Stimulated activated CD8-positive, alpha-beta memory T cell treated with anti-CD3 and anti-CD28 coated beads, Interleukin-7, amount 100 ng/mL, for 4 hours (primary cell): ENCODE data around the gene CLASP2.
"Not testable (repeated sequence)": the region's sequence is repeated elsewhere in the genome, so short reads cannot be mapped to it uniquely, and the experiment has no call there.

Experiments used
- DNase-seq, 2 donors: peaks; one replicate each; pipeline ENCODE4 v3.0.0-alpha.2; 2020; ENCODE audit warnings: low read depth in 2 of 2

CLASP2 gene

DNA sequence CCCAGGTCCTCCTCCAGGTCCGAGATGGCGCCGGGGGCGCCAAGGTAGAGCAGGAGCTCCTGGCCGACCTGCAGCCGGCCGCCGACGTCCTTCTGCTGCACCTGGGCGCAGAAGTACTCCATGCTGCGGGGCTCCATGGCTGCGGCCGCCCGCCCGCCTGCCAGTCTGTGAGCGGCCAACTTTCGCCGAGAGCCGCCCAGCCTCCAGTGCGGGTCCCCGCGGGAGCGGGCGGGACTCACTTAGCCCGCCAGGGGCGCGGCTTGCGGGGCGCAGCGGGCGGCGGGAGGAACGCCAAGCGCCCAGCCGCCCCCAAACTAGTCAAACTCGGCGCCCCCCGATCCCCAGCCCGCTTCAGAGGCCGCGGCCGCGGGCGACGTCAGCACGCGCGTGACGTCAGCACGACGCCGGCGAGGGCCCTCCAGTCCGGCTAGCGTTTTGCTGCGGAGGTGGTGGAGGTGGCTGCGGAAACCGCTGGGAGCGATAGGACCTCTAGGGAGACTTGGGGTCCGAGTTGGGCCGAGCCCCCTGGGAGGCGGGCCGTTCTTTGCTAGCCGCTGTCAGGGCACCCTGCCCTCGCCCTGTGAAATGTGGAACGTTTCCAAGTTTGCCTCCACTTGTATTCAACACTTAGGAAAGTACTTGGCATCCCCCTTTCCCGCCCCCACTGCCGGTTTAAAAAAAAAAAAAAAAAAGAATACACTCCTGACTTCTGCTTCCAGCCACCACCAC is at the start of gene CLASP2:
Gene CLASP2 (minus strand): TSS at position 389 of the 729 bp plus-strand sequence. CDS start 252 bp downstream, at position 137.
- peak; percentile 68 to 81 for DNase-seq

DNA sequence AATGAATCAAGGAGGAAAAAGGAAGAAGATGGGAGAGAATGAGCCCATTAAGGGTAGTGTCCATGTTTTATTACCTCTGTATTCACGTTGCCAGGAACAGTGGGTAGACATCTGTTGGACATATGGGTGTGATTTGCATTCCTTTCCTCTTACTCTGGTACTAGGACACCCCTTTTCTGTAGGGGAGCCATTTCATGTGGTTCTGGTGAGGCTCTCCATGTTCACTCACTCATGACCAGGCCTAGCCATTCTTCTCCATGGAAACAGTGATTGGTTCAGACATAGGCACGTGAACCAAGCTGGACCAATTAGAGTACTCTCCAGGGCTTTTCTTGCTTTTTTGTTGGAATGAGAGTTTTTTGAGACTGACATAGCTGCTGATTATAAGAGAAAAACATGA is 40.8 kb upstream of the CLASP2 start:
- DNase-seq = no peak

GRCh38 chr3:33758281-33758680 is 40.2 kb upstream of the CLASP2 start:
- no peak for DNase-seq

GRCh38 chr3:33754391-33754790 is 36.3 kb upstream of the CLASP2 start:
- not testable (repeated sequence) for DNase-seq

GRCh38 chr3:33751336-33751735 is 33.3 kb upstream of the CLASP2 start:
- DNase-seq = no peak

DNA sequence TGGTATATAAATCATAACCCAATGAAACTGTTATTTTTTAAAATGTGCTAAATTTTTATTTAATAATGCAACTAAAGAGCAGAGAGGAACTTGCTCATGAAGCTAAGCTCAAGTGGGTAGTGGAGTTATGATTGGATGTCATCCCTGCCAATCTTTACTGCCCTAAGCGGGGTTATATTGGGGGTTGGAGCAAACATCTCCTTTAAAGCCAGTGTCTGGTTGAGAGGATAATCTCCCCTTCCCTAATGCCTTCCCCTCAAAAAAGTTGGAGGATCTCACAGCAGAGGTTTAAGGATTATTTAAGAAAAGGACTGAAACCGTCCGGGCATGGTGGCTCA is 32.1 kb upstream of the CLASP2 start:
- DNase-seq = no peak

- no peak for DNase-seq
Observed at GRCh38 chr3:33749546-33750210, 31.6 kb upstream of the CLASP2 start.

GRCh38 chr3:33746416-33747116 is 28.5 kb upstream of the CLASP2 start:
- DNase-seq = no peak

DNA sequence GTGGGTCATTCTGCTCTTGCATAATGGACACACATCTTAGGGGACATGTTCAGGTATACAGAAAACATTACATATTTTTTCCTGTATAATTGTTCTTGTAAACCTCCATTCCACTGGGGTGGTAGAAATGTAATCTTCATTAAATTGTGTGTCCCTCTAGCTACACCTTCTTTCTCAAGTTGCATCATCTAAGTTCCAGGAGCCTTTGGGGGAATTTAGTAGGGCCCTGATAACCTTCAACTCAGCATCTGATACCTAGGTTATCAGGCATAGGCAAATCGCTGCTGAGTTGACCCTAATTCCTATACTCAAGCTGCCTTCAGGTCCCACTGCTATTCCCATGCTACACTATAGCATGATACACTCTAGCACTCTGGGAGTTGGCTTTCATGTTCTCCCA is 19.1 kb upstream of the CLASP2 start:
- no peak for DNase-seq

- no peak for DNase-seq
Observed at GRCh38 chr3:33732394-33732793, 14.3 kb upstream of the CLASP2 start.

DNA sequence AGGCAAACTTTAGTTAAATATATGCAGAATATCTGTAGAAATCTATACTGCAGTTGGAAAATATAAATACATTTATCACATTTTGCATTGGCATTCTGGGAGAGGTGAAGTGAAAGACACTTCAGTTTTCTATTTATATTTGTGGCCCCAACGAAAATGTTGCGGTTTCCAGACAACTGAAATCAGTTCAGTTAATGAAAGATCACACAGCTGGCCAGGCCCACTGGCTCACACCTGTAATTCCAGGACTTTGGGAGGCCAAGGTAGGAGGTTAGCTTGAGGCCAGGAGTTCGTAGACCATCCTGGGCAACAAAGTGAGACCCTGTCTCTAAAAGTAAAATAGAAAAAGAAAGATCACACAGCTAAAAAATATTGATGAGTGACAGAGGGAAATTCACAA is 11.9 kb upstream of the CLASP2 start:
- no peak for DNase-seq

- DNase-seq = no peak
Observed at GRCh38 chr3:33724256-33724655, 6.2 kb upstream of the CLASP2 start.

DNA sequence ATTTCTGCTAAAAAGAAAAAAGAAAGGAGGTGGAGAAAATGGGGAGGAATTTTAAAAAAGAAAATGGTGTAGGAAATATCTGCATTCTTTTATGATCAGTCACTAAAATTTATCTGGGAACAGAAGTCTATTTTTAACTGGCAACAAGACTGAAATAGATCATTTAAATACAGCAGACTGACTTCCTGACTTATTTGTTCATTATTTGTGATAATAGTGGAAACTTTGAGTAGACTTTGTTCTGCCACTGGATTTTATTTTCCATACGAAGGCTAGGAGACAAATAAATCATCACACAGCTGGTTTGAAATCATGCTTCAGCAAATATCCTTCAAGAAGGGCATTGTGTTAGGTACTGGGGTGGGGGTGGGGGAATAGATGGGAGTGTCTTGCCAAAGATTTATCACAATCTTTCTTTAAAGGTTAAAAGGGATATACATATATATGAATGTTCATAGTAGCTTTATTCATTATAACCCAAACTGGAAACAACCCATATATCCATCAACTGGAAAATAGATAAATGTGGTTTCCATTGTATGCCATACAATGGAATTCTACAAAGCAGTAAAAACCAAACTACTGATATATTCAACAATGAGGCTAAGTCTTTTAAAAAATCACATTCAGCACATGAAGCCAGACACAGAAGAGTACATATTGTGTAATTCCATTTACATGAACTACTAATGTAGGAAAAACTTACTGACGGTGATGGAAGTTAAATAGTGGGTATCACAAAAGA is 4.7 kb upstream of the CLASP2 start:
- DNase-seq = no peak

DNA sequence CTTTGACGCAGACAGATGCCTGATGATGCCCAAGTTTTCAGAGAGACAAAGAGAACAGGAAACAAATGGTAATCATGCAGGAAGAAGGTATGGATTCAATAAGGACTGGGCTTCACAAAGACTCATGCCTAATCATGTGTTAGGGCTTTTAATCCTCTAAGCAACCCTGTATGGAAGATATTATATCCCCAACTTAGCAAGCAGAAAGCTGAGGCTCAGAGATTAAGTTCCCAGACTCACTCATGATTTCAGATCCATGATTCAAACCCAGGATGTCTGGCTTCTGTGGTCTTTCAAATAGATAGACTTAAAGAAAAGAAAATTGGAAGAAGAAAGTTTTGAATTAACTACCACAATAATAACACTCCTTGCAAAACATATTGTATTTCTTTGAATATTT is 4.1 kb upstream of the CLASP2 start:
- DNase-seq = no peak

DNA sequence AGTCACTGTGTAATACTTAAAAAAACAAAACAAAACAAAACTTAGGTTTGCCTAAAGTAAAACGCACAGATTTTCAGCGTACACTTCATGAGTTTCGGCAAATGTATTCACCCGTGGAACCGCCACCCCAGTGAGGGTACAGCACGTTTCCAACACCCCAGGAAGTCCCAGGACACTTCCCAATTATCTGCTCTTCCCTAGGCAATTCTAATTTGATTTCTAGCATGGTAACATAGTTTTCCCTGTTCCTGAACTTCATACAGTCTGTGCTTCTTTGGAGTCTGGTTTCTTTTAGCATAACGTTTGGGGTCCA is 497 bp upstream of the CLASP2 start:
- no peak for DNase-seq

- DNase-seq = peak in 1 of 2 donors; percentile 50
Observed at GRCh38 chr3:33717616-33717865, 513 bp downstream of the CLASP2 start.

DNA sequence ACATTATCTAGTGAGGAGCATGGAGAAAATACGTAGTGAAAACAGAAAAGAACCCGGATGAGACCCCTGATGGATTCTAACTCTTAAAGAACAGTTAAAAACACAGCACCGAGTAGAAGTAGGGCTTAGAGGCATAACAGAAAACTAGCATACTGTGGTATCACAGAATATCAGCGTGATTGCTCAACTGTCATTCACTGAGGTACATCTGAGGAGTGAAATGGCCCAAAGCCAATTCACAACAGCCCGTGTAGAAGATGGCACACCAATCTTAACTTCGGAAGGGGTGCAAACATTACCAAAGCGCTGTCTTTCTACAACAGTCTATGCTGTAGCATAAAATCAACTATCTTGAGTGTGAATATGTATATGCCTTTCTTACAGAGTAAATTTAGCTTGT is 1.8 kb downstream of the CLASP2 start:
- no peak for DNase-seq

DNA sequence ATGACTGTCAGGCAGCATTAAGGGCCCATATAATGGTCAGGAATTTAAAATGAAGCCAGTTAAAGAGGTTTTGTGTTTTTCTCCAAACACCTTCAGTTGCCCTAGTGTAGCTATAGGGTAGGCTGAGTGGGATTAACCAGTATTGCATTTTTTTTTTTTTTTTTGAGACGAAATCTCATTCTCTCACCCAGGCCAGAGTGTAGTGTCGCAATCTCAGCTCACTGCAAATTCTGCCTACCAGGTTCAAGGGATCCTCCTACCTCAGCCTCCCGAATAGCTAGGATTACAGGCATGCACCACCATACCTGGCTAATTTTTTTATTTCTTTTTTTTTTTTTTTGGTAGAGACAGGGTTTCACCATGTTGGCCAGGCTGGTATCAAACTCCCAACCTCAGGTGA is 7.0 kb downstream of the CLASP2 start:
- no peak for DNase-seq

GRCh38 chr3:33706056-33706455 is 12.0 kb downstream of the CLASP2 start:
- no peak for DNase-seq

- DNase-seq = no peak
Observed at GRCh38 chr3:33704891-33705290, 13.2 kb downstream of the CLASP2 start.

DNA sequence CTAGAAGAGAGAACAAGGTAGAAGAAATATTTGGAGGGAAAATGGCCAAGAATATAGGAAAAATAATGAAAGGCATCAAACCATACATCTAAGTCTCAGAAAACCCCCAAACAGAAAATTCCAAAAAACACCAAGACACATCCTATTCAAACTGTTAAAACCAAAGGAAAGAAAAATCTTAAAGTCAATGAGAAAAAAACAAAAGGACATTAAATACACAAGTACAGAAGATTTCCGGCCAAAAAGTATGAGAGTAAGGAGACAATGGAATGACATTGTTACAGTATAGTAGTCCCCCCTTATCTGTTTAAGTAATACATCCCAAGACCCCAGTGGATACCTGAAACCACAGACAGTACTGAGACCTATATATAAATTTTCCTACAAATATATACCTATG is 18.8 kb downstream of the CLASP2 start:
- no peak for DNase-seq

DNA sequence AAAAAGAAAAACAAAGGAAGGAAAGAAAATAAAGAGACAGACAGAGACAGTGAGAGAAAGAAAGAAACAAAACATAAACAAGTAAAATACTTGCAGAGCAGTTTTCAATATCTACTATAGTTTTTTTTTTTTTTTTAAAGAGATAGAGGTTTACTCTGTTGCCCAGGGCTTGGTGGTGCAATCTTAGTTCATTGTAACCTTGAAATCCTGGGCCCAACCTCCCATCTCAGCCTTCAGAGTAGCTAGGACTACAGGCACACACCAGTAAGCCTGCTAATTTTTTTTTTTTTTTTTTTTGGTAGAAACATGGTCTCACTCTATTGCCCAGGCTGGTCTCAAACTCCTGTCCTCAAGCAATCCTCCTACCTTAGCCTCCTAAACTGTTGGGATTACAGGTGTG is 23.1 kb downstream of the CLASP2 start:
- no peak for DNase-seq

- DNase-seq = no peak
Observed at GRCh38 chr3:33690341-33690740, 27.7 kb downstream of the CLASP2 start.
